GM21717 (cell line): ENCODE measurements around the gene ATXN7L2.

Experiments
- ATAC-seq: cut with Tn5 transposase; IDR thresholded peaks from one replicate; pipeline ENCODE4 v1.9.1; 2021; ENCODE audit warnings: mild to moderate bottlenecking, moderate library complexity; ENCODE audit not compliant: unreplicated experiment

Gene ATXN7L2

DNA sequence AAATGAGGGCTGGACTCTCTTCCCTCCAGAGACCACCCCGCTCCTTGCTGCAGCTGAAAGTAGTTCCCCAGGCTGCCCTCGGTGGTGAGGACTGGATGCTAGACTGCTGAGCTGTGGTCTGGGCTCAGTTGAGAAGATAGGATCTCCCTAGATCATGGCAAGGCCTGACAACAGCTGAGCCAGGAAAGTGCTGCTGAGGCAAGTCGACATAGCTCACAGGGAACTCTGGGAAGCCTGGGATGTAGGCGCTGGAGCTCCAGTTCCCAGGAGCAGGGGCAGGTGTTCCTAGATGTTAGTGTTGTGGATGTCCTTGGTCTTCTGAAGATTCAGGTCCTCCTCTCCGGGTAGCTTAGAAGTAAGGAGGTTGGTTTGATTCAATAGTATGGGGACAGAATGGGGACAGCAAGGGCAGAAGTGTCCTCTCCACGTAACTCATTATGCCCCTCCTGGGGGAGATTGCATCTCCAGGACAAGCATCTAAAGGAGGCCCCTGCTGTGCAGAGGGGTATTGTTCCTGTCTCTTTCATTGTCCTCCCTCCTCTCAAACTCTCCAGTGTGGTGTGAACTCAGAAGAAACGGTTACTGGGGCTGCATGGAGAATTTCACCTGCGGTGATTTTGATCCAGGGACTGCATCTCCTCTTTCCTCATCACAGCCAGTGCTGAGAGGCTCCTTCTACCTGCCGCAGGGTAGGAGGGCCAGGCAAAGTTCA, 13.9 kb downstream of the ATXN7L2 start:
- ATAC-seq = no peak

DNA sequence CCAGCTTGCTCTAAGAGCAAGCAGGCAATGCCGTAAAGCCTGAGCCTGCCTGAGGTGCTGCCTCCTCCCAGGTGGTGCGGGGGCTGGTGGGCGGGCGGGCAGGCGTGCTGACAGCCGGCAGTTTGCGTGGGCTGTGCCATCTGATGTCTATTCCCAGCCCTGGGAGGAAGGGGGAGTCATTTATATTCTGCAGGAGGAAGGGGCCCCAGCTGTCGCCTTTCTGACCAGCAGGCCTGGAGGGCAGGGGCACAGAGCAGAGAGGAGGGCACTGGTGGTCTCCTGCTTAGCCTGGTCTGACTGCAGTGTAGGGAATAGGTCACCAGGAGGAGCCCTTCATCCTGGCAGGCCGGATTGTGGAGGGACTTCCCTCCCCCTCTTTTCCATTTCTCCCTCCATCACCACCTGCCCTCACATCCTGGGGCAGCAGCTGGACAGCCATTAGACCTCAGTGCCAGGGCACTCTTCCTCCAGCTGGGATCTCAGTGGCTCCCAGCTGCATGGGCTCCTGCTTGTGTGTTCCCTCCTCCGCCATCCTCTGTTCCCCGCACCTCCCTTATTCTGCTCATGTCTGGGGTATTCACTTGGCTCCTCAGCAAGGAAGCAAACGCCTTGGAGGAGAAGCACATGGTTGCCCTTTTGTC, 14.6 kb downstream of the ATXN7L2 start:
- no peak for ATAC-seq

DNA sequence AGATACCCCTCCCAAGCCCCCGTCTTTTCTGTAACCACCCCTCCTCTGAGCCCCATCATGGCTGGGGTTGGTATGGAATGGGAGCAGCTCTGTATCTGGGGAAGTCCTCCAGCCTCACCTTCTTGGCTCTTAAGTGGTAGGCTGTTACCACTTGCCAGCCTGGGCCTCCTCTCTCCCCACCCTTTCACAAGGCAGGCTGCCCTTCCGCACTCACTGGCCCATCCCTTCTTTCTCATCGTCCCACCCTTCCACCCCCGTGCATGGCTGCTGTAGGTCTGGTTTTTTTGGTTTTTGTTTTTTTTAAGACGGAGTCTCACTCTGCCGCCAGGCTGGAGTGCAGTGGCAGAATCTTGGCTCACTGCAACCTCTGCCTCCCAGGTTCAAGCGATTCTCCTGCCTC, 15.4 kb downstream of the ATXN7L2 start:
- no peak for ATAC-seq

DNA sequence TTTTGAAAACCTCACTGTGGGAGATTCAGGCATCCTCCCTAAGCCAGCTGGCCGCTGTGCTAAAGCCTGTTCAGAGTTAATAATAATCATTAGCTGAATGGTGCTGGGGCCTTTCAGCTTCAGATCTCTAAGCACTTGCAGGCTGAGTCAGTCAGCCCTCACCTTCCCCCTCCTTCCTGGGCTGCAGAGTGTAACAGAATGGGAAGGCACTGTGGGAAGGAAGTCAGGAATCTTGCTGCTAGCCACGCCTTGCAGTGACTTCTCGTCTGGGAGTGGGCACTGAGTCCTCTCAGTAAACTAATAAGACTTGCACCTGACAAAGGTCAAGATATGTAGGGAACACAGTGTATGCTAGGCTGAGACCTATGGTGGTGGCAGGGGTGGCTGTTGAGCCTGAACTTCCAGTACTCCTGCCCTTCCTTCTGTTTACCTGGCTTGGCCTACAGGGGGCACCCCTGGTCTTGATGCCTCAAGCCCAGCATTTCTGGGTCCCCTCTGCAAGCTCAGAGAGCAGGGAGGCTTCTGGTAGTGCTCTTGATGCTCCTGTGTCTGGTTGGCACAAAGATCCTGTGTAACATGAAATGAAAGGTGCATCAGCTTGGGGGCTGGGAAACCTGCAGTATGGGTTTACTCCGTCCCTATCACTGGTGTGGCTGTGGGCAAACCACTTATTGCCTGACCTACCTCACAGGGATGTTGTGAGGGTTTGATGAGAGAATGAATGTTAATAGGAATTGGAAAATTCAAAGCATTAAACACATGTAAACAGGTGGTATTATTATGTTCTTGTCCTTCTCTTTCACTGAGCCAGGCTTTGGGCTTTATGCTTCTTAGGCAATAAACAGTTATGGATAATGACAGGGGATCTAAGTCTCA, 16.2 kb downstream of the ATXN7L2 start:
- ATAC-seq = no peak

DNA sequence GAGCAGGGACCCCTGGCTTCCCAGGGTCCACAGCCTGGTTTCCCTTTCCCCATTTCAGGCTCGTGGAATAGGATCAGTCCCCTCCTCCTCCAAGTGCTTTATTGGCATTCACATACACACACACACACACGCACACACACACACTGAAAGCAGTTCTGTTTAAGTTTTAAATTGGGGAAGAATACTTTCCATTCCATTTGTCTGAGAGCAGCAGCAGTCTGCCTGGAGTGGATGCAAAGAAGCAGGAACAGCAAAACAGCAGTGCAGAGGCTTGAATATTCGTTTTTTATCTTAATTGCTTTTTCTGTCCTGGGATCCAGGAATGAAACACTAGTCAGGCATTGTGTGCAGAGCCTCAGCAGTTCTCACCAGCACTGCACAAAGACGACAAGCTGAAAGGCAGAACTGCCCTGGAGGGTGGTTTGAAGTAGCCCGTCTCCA, 17.3 kb downstream of the ATXN7L2 start:
- ATAC-seq = no peak

DNA sequence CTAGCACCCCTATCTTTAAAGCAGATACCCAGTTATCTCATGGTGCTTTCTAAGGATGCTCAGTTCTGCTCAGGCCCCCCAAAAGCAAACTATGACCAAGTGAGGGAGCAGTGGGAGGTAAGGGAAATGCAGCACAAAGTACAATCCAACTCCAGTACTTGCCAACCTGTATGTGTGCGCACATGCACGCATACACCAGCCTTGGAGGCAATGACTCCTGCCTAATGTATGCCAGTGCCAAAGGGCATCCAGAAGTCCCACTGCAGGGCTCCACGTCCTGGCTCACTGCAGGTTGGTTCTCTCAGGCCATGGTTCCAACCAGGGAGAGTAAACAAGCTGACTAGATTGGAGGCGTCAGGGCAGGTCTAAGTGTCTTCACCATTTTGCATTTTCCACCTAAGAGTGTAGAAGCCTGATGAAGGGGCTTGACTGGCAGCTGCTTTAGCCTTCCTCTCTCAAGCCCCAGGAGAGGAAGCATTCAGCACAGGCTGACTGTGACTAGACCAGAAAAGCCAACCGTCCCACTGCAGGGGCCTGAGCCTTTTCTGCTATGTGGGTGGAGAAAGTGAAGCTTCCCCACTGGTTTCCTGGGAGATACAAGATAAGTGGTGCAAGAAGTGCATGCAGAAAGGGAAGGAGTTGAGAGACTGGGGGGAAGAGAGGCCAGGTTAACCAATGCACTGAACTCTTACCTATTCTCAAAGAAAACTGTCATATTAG, 18.1 kb downstream of the ATXN7L2 start:
- no peak for ATAC-seq

DNA sequence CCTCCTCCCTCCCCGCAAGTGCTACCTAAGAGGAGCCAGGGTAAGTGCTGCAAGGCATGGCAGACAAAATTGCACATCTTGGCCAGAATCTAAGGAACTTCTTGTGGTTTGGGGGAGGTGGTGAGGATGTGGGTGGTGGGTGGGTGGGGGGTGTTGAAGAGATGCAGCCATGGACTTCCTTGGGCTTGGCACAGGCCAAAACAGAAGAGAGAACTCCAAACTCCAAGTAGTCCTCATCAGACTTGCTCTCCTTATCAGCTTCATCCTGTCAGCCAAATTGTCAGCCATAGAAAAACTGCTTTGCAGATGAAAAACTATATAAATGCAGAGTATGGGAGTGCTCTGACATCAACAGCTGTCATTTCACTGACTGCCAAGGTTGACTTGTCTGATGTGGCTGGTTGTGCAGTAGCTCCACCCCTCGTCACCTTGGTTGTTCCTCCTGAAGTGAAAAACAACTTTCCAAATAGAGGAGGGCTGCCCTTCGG, 18.7 kb downstream of the ATXN7L2 start:
- no peak for ATAC-seq

DNA sequence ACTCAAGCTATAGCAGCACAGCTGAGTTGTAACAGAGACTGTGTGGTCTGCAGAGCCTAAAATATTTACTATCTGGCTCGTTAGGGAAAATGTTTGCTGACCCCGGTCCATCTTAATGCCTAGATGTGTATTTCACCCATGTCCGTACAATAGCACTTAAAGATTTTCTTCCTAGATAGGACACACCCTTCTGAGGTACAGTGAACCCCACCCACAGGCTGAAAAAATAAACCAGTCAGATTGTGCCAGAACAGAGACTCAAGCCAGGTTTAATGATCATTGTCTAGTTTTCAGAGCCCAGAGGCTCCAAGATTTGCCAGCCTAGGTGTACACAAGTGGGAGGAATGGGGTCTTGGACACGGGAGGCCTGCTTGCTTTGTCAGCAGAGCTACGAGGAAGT, 20.2 kb downstream of the ATXN7L2 start:
- no peak for ATAC-seq

DNA sequence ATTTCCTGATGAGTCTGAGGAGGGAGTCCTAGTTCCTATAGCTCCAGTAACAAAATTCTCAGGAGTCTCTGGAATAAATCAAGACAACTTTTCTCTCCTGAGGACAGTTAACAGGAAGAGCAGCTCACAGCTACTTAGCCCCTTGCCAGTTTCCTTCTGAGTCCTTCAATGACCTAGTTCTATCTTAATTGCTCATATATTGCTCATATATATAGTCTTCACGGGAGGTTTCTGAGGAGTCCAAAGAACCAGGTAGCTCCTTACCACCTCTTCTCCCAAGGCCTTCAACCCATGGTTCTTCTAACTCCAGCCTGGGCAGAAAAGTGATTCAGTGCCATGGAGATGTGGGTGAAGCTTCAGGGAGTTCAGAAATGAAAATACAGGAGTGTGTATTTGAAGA, 21.3 kb downstream of the ATXN7L2 start:
- ATAC-seq = no peak

DNA sequence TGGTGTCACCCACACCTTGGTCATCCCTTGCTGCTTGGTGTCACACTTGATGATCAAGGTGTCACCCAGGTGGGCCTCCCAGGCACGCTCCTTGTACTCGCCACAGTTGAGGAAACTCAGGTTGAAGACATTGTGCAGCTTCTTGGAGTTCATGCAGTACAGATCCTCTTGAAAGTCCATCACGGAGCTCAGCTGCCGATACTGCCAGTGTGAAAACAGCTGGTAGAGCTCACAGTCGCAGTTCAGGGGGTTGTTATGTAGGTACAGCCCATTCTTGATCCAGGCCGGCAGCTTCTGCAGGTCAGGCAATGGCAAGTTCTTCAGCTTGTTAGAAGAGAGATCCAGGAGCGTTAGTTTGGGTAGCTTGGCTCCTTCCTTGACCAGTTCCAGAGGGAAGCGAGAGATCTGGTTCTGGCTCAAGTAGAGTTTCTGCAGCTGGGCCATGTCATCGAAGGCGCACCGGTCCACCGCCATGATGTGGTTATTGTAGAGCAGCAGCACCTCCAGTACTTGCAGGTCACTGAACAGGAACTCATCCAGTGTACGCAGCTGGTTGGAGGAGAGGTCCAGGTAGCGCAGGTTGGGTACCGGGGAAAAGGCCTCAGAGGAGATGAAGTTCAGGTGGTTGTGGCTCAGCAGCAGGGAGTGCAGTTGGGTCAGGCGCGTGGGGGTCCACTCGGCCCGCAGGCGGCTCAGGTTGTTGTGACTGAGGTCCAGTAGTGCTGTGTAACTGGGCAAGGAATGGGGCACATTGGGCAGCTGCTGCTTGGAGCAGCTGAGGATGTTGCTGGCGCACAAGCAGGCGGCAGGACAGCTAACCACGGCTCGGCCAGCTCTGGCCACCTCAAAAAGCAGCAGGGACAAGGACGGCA, 24.5 kb downstream of the ATXN7L2 start:
- no peak for ATAC-seq

DNA sequence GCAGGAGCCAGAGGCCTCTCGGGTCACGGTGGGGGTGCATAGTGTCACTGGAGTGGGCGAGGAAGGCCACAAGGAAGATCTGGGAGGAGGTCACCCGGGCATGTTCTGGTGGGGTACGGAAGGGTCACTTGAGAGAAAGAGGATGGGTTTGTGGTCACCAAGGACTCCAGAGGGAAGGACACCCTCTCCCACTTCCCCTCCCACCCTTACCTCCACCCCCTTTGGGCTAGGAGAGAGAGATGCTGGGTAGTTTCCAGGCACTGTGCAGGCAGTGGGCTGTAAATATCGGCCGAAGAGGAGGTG, 25.1 kb downstream of the ATXN7L2 start:
- ATAC-seq = no peak

DNA sequence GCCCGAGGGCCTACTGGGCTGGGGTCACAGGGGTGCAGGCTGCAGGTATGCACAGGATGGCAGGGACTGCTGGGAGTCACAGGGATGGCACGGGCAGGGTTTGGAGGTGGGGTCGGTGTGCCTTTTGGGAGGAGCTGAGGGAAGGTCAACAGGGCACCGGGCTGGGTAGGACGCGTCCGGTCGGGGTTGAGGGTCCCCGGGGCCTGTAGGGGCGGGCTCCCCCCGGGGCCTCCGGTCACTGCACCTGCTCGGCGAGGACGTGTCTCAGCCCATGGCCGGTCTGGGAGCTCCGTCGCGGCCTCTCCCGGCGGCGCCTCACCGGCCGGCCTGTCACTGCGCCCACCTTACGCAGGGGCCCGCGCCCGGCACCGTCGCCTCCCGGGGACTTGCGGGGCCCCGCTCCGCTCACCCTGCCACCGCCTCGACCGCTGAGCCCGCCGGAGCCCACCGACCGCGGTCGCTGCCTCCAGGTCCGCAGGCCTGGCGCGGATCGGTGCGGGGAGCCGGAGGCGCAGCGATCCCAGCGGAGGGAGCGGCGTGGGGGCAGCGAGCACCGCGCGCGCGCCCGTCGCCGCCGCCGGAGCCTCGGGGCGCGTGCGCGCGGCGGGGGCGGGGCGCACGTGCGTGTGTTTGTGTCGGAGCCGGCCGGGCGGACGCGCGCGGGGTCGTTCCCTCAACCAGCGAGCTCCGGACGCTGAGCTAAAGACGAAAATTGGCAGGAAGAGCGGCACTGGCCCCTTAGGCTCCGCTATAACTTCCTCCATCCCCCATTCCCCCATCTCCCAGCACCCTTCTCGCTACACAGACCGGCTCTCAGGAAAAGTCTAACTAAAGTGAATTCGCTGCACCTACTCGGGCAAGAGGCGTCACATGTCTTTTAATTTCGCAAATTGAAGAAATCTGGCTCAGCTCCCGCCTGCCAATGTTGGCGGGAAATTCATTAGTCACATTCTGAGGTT, 25.8 kb downstream of the ATXN7L2 start, which contains the start of gene AMIGO1:
TSS of gene AMIGO1 (minus strand) at position 552 of the 959 bp plus-strand sequence. CDS start 815 bp downstream, outside the sequence.
- no peak for ATAC-seq

DNA sequence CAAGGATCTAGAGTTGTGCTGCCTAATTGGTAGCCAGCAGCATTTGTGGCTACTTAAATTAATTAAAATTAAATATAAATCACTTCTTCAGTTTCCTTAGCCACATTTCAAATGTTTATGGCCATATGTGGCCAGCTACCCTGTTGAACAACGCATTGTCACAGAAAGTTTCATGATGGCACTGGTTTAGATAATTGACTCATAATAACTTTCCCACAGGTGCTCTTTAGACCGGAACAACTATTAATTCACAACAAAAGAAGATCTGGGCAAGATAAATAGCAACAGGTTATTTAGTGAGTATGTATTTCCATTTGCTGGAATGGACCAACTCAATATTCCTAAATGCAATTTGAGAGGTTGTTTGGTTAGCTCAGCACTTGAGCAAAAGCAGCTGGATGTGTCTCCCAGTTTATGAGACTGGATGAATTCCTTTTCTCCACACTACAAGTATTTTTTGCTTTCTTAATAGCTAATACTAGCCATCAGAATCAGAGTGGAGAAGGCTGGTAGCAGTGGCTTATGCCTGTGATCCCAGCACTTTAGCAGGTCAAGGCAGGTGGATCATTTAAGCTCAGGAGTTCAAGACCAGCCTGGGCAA, 29.5 kb downstream of the ATXN7L2 start:
- no peak for ATAC-seq

DNA sequence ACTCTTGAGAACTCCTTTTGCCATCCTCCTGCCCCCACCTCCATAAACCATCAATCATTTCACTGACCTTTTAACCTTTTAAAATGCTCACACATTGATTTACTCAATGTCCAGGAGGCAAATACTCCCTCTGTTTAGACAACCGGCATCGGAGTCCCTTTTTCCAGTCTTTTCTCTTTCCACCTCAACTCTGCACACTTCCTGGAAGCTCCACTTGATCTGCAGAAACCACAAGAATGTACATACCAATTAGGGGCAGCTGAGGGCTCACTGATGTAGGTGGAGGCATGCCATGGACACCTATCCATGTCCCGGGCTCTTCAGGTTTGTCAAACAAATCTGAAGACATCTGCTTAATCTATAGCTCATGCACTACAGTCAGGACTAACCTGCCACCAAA, 31.1 kb downstream of the ATXN7L2 start:
- no peak for ATAC-seq

DNA sequence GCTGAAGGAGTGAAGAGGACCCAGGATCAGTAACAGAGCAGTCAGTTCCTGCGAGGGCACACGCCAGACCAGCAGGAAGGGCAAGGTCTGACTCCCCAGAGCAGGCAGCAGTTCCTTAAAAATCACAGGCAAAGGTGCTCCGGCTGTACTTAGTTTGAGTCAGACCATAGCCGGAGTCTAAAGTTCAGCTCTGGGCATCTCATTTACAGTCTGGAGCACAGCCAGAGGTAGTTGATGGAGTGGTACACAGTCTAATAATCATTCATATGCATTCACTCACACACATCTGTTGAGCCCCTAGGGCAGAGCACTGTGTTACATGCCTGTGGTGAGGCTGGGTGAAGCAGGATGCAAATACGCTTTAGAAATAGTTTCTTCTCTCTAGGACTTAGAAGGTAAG, 33.2 kb downstream of the ATXN7L2 start:
- no peak for ATAC-seq

DNA sequence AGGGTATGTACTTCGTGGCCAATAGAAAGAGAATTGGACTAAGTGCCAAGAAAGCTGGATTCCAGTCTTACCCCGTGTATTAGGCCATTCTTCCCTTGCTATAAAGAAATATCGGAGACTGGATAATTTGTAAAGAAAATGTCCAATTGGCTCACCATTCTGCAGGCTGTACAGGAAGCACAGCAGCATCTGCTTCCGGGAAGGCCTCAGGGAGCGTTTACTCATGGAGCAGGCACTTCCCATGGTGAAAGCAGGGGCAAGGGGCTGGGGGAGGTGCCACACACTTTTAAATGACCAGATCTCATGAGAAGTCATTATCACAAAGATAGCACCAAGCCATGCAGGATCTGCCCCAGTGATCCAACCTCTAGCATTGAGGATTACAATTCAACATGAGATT, 33.6 kb downstream of the ATXN7L2 start:
- no peak for ATAC-seq

DNA sequence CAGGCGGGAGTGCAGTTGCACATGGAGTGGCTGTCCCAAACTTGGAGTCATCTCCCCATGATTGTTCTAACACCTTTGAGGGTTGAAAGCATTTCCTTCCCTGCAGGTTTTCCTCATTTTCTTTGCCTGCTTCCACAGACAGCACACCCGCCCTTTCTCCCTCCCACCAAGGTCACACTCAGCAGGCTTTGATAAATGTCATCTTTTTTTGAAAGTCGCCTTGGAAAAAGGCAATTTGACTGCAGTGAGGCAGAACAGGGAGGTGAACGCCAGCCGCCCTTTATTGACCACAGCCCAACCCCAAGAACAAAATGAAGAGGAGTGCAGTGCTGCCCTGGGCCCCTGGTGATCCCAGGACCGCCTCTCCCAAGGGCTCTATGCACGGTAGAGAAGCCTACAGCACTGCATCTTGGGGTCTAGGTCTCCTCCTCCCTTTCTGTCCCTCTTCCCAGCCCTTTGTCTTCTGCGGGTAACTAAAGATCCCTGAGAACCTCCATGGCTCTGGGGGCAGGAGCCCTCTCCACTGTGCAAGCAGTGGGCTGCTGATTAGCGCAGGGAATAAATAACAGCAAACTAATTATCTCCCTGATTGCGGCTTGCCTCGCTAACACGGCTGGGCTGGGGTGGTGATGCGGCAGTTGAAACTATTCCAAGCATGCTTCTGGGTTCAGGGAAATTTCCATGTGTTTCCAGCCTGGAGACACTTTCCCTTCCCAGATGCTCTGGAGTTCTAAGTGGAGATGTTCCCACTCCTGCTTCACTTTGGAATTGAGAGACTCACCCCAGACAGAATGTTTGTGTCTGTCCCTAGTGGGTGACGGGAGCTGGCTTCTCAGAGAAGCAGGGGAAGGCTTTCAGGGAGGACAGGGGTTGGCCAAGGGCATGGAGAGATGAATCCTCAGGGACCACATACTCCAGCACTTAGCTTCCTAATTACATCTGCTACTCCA, 37.6 kb downstream of the ATXN7L2 start:
- ATAC-seq = no peak
